HUES64 (cell line): ENCODE data around the gene ARAP1.

Experiments
- H3K27ac ChIP-seq: 2 replicates; pipeline ENCODE4 v1.7.0; 2013; ENCODE audit warnings: low read depth, low read length, inconsistent platforms
- H3K27me3 ChIP-seq: 2 replicates; pipeline ENCODE4 v1.6.1; 2013; ENCODE audit warnings: mild to moderate bottlenecking, low read length; ENCODE audit not compliant: insufficient read depth
- H3K36me3 ChIP-seq: 2 replicates; pipeline ENCODE4 v1.6.1; 2013; ENCODE audit warnings: mild to moderate bottlenecking, low read length; ENCODE audit not compliant: insufficient read depth
- H3K4me1 ChIP-seq: 2 replicates; pipeline ENCODE4 v1.6.1; 2013; ENCODE audit warnings: mild to moderate bottlenecking, low read length, moderate library complexity; ENCODE audit not compliant: insufficient read depth
- H3K4me3 ChIP-seq: 2 replicates; pipeline ENCODE4 v1.5.1; 2013; ENCODE audit warnings: mild to moderate bottlenecking, low read length, moderate library complexity
- H3K9ac ChIP-seq: 2 replicates; pipeline ENCODE4 v1.6.1; 2013; ENCODE audit warnings: mild to moderate bottlenecking, low read depth, low read length
- H3K9me3 ChIP-seq: 2 replicates; pipeline ENCODE4 v1.6.1; 2013; ENCODE audit warnings: low read depth, low read length; ENCODE audit not compliant: insufficient read depth
- WGBS: fragments of 150-250, 120-280 bp; methylation state at CpG from one replicate; pipeline ENCODE4 v1.1.7; 2013; ENCODE audit warnings: missing lambda C conversion rate; 5-methylcytosine and 5-hydroxymethylcytosine counted together

Gene ARAP1

DNA sequence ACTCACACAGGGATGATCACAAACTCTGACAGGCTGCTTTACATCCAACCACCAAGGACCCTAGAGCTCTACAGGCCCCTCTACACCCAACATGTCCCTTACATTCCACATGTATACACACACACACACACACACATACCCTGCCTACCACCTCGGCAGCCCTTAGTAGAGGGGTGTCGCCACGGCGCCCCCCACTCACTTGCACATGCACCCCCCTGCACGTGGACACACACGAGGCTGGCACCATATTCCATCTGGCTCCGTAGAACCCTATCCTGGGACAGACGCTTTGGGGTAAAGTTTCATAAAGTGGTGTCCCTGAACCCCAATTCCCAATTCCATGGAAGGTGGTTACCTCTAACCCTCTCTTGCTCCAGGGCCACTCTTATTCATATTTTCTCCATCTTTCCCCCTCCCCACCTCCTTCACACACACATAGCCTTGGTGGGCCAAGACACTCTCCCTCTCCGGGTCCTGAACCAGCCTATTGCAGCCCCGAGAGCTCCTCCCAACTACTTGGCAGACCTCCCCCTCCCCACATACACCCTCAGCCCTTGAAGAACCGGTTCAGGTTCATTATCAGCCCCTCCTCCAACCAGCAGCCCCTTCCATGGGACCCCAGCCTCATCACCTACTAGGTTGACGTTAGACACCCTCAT lies 78.8 kb downstream of the ARAP1 start:
- H3K4me1 ChIP-seq, result peaks cover 31% of the 10 kb centered on the region
- no peak overlapping the region for H3K27ac ChIP-seq
- no peaks in the 10 kb centered on the region for H3K9me3 ChIP-seq
- WGBS, result 34% methylated on average over 12 of the region's 12 CpGs
- no peak overlapping the region for H3K9ac ChIP-seq
- H3K36me3 ChIP-seq, result no peaks in the 10 kb centered on the region
- H3K4me3 ChIP-seq, result peak overlapping the region; percentile 41
- H3K27me3 ChIP-seq, result peaks cover 51% of the 10 kb centered on the region

DNA sequence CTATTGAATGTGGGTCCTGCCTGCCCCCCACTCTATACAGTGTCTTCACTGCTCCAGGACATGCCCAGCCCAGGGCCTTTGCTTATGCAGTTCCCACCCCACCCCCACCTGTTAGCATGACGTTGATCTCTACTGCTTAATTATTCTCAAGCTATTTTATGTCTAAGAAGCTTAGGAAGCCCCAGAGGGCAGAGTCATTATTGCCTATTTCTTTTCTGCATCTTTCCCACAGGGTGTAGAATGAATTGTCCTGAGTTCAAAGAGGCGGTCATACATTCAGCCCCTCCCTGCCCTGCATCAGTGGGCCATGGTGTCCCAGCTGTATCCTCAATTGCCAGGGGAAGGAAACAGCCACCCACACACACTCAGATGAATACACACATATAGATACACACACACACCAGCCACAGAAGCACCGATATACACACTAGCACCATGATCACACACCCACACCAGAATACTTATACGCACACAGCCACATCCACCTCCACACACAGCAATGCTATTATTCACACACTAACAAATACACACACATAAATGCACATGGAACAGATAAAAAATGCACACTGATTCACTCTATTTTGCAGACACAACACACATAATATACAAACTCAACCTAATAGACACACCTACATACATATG lies 79.5 kb downstream of the ARAP1 start:
- no peak overlapping the region for H3K27ac ChIP-seq
- no peak overlapping the region for H3K9ac ChIP-seq
- H3K9me3 ChIP-seq, result peaks cover under 1% of the 10 kb centered on the region; the same call in 1 of the 2 replicates
- peaks cover 31% of the 10 kb centered on the region for H3K4me1 ChIP-seq
- no peaks in the 10 kb centered on the region for H3K36me3 ChIP-seq
- 76% methylated on average over 4 of the region's 4 CpGs for WGBS
- peaks cover 44% of the 10 kb centered on the region for H3K27me3 ChIP-seq
- H3K4me3 ChIP-seq, result no peak overlapping the region

DNA sequence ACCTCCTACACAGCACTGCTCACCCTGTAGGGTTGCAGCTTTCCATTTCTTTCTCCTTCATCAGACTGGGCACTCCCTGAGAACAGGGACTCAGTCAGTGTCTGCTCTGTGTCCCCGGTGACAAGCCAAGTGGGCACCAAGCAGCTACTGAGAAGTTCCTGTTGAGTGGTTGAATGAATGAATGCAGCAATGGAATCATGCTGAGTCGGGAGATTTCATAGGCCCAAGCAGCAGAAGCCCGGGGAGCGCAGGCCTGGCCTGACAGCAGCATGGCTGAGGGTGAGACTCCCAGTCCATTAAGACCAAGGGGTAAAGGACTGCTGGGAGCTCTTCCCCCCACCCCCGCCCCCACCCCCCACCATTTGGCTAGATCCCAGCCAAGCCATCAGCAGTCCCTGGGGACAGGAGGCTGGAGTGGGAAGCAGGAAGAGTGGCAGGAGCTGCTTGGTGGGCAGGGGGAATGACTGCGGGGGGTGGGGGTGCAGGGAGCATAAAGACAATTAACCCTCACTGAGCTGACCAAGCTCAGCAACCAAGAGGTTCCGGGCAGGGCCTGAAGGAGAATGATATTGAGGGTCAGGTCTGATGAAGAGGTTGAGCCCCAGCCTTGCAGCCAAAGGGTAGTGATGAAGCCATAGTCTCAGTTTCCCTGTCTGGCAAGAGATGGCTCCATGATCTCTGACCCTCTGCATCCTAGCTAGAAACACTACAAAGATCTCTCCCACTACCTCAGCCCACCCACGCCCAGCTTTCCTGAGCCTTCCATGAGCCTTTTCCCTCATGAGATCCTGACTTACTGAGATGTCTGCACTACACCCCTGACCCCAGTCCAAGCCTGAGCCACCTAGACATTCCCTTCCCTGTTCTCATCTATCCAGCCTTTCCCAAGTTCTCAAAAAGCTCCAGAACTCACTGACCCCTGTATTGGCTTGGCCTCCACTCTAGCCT lies 80.8 kb downstream of the ARAP1 start:
- Histone ChIP-seq H3K4me1 (peaks cover 26% of the 10 kb centered on the region), H3K9ac (no peak overlapping the region), H3K4me3 (no peak overlapping the region), H3K36me3 (no peaks in the 10 kb centered on the region), H3K9me3 (peaks cover 7% of the 10 kb centered on the region), H3K27me3 (peaks cover 35% of the 10 kb centered on the region), H3K27ac (no peak overlapping the region)
- WGBS, result 78% methylated on average over 7 of the region's 8 CpGs

DNA sequence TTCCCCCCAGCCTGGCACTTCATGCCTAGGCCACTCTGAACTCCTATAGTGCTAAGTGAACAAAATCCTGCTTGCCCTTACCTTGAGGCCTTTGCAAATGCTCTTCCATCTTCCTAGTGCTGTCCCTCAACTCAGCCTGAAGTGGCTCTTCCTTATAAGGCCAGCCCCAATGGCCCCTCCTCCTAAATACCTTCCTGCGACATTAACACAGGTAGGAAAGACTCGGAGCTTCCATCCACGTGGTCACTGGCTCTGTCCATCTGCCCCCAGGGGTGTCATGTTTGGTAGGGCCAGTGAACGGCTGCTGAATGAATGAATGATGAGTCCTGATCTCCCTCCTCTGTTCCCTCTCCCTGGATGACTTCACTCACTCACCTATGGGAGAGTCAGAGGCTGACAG lies 82.2 kb downstream of the ARAP1 start:
- WGBS, result 39% methylated on average over 4 of the region's 4 CpGs

DNA sequence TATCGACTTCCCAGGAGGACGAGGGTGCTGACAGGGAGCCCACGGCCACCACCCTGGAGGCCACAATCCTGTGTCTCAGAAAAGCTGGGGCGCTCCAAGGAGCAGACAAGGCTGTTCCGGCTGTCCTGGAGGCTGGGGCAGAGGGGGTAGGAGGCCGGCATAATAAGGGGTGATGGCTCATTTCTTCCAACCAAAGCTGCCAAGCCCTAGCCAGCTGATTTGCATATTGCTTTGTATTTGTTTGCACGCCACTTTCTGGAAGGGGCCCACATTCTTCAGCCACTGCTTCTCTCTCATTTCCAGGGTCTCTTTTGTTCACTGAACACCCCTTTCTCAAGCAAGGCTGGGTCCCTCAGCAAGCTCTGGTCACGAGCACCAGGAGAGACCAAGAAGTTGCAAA lies 82.7 kb downstream of the ARAP1 start:
- Histone ChIP-seq H3K27ac (no peak overlapping the region), H3K4me3 (no peak overlapping the region), H3K27me3 (peaks cover 16% of the 10 kb centered on the region), H3K36me3 (no peaks in the 10 kb centered on the region), H3K4me1 (peaks cover 10% of the 10 kb centered on the region), H3K9me3 (peaks cover 7% of the 10 kb centered on the region), H3K9ac (no peak overlapping the region)
- WGBS, result 83% methylated on average over 8 of the region's 8 CpGs

More for the DNA sequence above, 82.2 kb downstream of the ARAP1 start:
- Histone ChIP-seq H3K36me3 (no peaks in the 10 kb centered on the region), H3K27ac (no peak overlapping the region), H3K27me3 (peaks cover 21% of the 10 kb centered on the region), H3K9me3 (peaks cover 7% of the 10 kb centered on the region), H3K4me3 (no peak overlapping the region), H3K4me1 (peaks cover 13% of the 10 kb centered on the region), H3K9ac (no peak overlapping the region)

DNA sequence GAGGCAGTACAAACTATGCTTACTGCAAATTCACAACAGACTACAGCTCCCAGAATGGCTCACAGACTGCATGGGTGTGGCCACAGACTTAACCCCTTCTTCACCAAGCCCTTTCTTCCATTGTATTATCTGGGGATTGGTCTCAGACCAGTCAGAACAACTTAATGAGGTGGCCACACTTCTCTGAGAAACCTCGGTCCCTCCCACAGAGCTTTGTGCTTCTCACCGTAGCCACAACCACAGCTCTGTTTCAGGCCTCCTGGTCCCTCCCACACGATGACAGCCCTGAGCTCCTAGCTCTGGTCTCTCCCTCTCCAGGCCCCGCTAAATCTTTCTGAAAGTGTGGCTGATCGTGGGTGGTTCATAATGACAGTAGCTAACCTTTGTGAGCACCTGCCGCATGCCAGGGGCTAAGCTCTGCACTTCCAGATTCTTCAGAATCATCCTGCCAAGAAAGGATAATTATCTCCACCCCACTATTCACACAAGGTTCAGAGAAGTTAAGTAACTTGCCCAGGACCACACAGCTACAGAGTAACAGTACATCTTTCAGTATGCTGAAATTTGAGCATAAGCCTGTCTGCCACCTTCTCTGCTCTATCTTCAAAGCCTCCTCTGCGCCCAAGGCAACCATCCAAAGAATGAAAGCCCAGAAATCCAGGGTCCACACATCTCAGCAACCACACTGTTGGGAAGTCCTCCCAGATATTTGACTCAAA lies 83.4 kb downstream of the ARAP1 start:
- Histone ChIP-seq H3K9ac (no peak overlapping the region), H3K27me3 (peaks cover 8% of the 10 kb centered on the region)
- 81% methylated on average over 7 of the region's 7 CpGs for WGBS

DNA sequence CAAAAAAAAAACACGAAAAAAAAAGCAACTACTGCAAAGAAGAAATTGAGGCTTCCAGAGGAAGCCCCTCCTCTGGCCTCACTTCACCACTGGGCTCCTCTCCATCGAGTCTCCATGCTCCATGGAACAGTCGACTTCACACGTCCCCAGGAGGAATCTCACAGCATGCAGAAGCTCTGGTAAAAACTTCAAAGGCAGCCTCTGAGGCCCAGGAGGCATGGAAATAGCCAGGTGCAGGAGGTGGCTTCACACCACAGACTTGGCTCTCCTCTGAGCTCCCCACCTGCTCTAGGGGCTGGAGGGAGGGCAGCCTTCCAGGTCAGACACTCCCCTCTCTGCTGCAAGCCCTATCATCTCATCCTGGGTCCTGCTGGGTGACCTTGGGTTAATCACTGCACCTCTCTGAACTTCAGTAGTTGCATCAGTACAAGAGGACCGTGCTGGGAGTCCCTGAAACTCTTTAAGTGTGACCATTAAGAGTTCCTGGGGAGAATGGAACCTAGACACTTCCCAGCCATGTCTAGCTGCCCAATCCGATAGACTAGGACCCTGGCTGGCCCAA lies 86.2 kb downstream of the ARAP1 start:
- Histone ChIP-seq H3K27me3 (no peaks in the 10 kb centered on the region), H3K4me3 (no peak overlapping the region), H3K9me3 (peaks cover 7% of the 10 kb centered on the region), H3K9ac (no peak overlapping the region), H3K27ac (no peak overlapping the region), H3K36me3 (no peaks in the 10 kb centered on the region), H3K4me1 (peaks cover 7% of the 10 kb centered on the region)
- WGBS, result 53% methylated on average over 6 of the region's 6 CpGs

More for the DNA sequence above, 83.4 kb downstream of the ARAP1 start:
- Histone ChIP-seq H3K36me3 (no peaks in the 10 kb centered on the region), H3K27ac (no peak overlapping the region), H3K4me3 (no peak overlapping the region), H3K4me1 (peaks cover 7% of the 10 kb centered on the region), H3K9me3 (peaks cover 7% of the 10 kb centered on the region)

DNA sequence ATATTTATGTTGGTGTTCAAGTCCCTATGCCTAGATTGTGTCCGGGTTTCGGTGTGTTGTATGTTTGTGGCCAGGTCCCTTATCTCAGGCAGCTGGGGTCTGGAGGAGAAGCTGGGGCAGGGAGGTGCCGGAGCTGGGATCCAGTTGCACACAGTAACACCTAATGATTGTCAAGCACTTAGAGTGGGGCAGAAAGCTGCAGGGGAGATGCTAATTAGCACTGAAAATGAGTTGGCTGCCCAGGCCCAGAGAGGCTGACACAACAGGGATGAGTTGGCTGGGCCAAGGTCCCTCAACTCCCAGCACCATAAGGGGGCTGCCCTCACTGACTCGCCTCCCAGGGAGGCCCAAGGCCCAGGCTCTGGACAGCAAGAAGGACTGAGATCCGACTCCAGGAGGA lies 90.2 kb downstream of the ARAP1 start:
- Histone ChIP-seq H3K27me3 (no peaks in the 10 kb centered on the region), H3K36me3 (no peaks in the 10 kb centered on the region), H3K27ac (no peak overlapping the region), H3K9ac (no peak overlapping the region), H3K9me3 (no peaks in the 10 kb centered on the region), H3K4me3 (no peak overlapping the region), H3K4me1 (peaks cover 2% of the 10 kb centered on the region; the same call in 1 of the 2 replicates)
- WGBS, result 80% methylated on average over 5 of the region's 5 CpGs

DNA sequence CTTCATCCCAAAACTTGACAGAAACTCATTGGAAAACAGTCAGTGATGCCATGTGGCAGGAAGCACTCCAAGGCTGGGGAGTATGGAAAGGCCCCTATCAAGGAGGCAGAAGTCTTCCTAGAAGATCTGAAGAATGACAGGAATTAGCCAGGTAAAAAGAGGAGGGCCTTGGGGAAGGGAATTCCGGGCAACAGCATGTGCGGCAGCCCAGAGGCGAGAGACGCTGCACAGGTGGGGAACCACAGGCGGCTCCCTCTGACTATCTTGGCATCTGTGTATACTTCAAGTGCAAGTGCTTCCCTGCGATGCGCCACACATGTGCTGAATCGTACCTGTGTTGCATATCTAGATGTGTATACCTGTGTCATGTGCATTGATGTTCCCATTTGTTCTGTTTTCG lies 90.7 kb downstream of the ARAP1 start:
- 93% methylated on average over 9 of the region's 9 CpGs for WGBS

DNA sequence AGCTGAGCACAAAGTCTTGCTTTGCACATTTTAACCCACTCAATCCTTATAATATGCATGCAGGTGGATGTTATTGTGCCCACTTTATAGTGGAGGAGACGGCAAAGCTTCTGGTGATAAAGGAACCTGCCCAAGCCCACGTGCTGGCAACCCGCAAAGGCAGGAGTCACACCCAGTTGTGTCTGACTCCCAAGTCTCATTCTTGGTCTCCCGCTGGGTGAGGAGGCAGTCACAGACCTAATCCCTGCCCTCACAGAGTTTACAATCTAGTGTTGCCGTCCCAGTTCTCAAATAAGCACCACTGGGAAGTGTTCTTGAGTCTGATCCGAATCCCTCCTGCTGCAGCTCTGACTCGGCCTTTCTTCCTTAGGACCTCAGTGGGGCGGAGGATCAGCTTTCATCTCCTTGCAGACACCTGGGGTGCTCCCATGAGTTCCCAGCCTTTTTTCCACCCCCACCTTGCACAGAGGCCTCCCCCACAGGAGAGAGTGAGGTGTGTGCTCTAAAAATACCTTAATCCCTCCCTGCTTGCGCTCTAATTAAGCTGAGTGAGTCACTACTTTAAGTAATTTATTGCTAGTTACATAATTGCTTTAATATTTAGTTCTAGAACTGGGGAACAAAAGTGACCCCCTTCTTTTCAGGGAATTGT lies 93.1 kb downstream of the ARAP1 start:
- H3K27ac ChIP-seq, result no peak overlapping the region
- H3K9ac ChIP-seq, result no peak overlapping the region
- no peak overlapping the region for H3K4me3 ChIP-seq
- WGBS, result 80% methylated on average over 8 of the region's 9 CpGs
- H3K4me1 ChIP-seq, result peaks cover 9% of the 10 kb centered on the region; the same call in 1 of the 2 replicates
- no peaks in the 10 kb centered on the region for H3K36me3 ChIP-seq
- H3K9me3 ChIP-seq, result no peaks in the 10 kb centered on the region
- no peaks in the 10 kb centered on the region for H3K27me3 ChIP-seq

More for the DNA sequence above, 90.7 kb downstream of the ARAP1 start:
- Histone ChIP-seq H3K27ac (no peak overlapping the region), H3K4me1 (peaks cover 8% of the 10 kb centered on the region; the same call in 1 of the 2 replicates), H3K9me3 (no peaks in the 10 kb centered on the region), H3K4me3 (no peak overlapping the region), H3K27me3 (no peaks in the 10 kb centered on the region), H3K9ac (no peak overlapping the region), H3K36me3 (no peaks in the 10 kb centered on the region)
